Heart right ventricle (tissue), 16 donors: ENCODE measurements around the gene FLAD1. TPM values are rescaled to one million over a fixed set of nuclear protein-coding genes. Genes with fewer than 3 reads are reported as not detected.
A peak's percentile ranks its signal among the peaks of the same experiment; 100 is the strongest.

Experiments used
- ATAC-seq, 8 donors: fragments of 200-7000 bp; cut with Tn5 transposase; one replicate each; pipeline ENCODE4 v1.9.1; 2020; ENCODE audit warnings: mild to moderate bottlenecking in 8 of 8, moderate library complexity in 8 of 8, moderate number of reproducible peaks in 1 of 8
- DNase-seq, 2 donors: peaks; one replicate each; pipeline ENCODE4 v3.0.0-alpha.2; 2020
- H3K27ac ChIP-seq, 10 donors: fragments of 200-600 bp; sonication (generic) in 2 of 10; one replicate each; pipeline versions ENCODE4 v1.5.0 to v1.8.0; 2020 to 2022; ENCODE audit warnings: mild to moderate bottlenecking in 3 of 10
- H3K27me3 ChIP-seq, 7 donors: fragments of 200-600 bp; one replicate each; pipeline ENCODE4 v1.8.0; 2021 to 2022; ENCODE audit warnings: mild to moderate bottlenecking in 2 of 7
- H3K36me3 ChIP-seq, 9 donors: fragments of 200-600 bp; sonication (generic) in 1 of 9; one replicate each; pipeline versions ENCODE4 v1.5.0 to v1.8.0; 2020 to 2022; ENCODE audit warnings: mild to moderate bottlenecking in 2 of 9
- H3K4me1 ChIP-seq, 9 donors: fragments of 200-600 bp; sonication (generic) in 1 of 9; one replicate each; pipeline versions ENCODE4 v1.5.0 to v1.8.0; 2020 to 2022; ENCODE audit warnings: mild to moderate bottlenecking in 4 of 9
- H3K4me3 ChIP-seq, 10 donors: fragments of 200-600 bp; sonication (generic) in 2 of 10; one replicate each; pipeline versions ENCODE4 v1.5.0 to v1.8.0; 2020 to 2022; ENCODE audit warnings: mild to moderate bottlenecking in 7 of 10, moderate library complexity in 2 of 10
- H3K9me3 ChIP-seq, 11 donors: fragments of 200-600 bp in 10 of 11; sonication (generic) in 2 of 11; one replicate each; pipeline versions ENCODE4 v1.5.0 to v1.8.0; 2013 to 2022; ENCODE audit warnings: mild to moderate bottlenecking in 2 of 11, control low read depth in 1 of 11, moderate library complexity in 1 of 11
- CTCF ChIP-seq, 9 donors: fragments of 200-600 bp; sonication (generic) in 2 of 9; IDR thresholded peaks; one replicate each; pipeline versions ENCODE4 v1.5.0 to v1.8.0; 2021 to 2022; ENCODE audit warnings: antibody characterized with exemption in 9 of 9, mild to moderate bottlenecking in 5 of 9, moderate library complexity in 1 of 9
- WGBS, 2 donors: extraction: QIAGEN DNeasy Blood & Tissue Kit; methylation state at CpG; one replicate each; pipeline ENCODE4 v1.1.7; 2013; ENCODE audit warnings: inconsistent platforms in 1 of 2; 5-methylcytosine and 5-hydroxymethylcytosine counted together
- intact Hi-C, 10 donors: fragments of 100-400 bp; cut with DNase I; formaldehyde crosslinking; loops; one replicate each; pipeline versions ENCODE4 v1.11.1 to v1.14.2; 2022
- polyA plus RNA-seq, 2 donors: library from polyadenylated mRNA; stranded (reverse); fragments of 200-250 nt; gene quantifications; one replicate each; pipeline ENCODE4 v1.2.3, GENCODE V29; 2013
- total RNA-seq, 10 donors: library from RNA; stranded (reverse); fragmentation: NEBNext Ultra II Directional in 3 of 10; extraction: Animal tissue kit (Norgen Biotek cat#: 25700) in 3 of 10; gene quantifications; one replicate each; pipeline versions ENCODE4 v1.2.1 to v1.2.4, GENCODE V29; 2021 to 2023
- donor health status: Arrhythmogenic right ventricular cardiomyopathy.
- donor health status: ischemic (EF 13 %, LVEDD 7.1; RV severe dilation, severe dysfunction).
- donor health status: healthy with polysubstance abuse.
- donor health status: DM: no; HTN: yes; CAD: no.
- donor health status: DM: no; HTN: no; CAD: no.
- donor health status: ischemic (EF 25% LVEDD 6.9; RV normal size, moderate dysfunction).
- donor health status: ischemic (EF 25% LVEDD 5.7; RV mildly dilated, moderate dysfunction).
- donor health status: healthy.
- donor health status: DM: yes; HTN: yes; CAD: no.
- donor health status: Ischemic cardiomyopathy.
- donor health status: ischemic (EF 35%, LVEDD 5.7; RV mildly dilated, moderate dysfunction).
- donor health status: nonischemic (EF 11% LVEDD 7.7; RV severe dilation, severe dysfunction).
- donor health status: DM: yes; HTN: yes; CAD: no.
- donor health status: PGD.
- donor health status: ischemic (EF 29% LVEDD 5.4; RV normal size, mild dysfunction).
- donor health status: nonischemic (EF 23%, LVEDD 6.1; RV moderate dilation, normal function).

FLAD1 gene
- total and polyA plus RNA-seq, 12 donors: 20.1 to 41.6 (median 25.0) TPM

- intact Hi-C loops: loop anchor here in 7 of 10 donors (5.0 kb wide), 3 partner anchors 35 to 55 kb away; partner anchors contain the start of gene ZBTB7B (in 1 of the 7)
- ATAC-seq (peak in 6 of 8 donors; percentile 9 to 25 (median 23)), DNase-seq (no peak)
- Histone ChIP-seq H3K27me3 (no peaks in the 10 kb centered on the region), H3K36me3 (peaks cover 0 to 69% (median 50%) of the 10 kb centered on the region in 9 donors), H3K9me3 (no peaks in the 10 kb centered on the region), H3K4me1 (peaks cover 12 to 49% (median 32%) of the 10 kb centered on the region in 9 donors), H3K4me3 (peak overlapping the region; percentile 81 to 99 (median 90)), H3K27ac (peak overlapping the region; percentile 96 to 100 (median 99))
- 4 to 5% methylated on average over 25 of the region's 25 CpGs for WGBS, 2 donors
- no peak for TF ChIP-seq CTCF (IDR thresholded peaks at IDR 0.05)
These were observed 20.9 kb upstream of the FLAD1 start for GRCh38 chr1:154962156-154962749.

DNA sequence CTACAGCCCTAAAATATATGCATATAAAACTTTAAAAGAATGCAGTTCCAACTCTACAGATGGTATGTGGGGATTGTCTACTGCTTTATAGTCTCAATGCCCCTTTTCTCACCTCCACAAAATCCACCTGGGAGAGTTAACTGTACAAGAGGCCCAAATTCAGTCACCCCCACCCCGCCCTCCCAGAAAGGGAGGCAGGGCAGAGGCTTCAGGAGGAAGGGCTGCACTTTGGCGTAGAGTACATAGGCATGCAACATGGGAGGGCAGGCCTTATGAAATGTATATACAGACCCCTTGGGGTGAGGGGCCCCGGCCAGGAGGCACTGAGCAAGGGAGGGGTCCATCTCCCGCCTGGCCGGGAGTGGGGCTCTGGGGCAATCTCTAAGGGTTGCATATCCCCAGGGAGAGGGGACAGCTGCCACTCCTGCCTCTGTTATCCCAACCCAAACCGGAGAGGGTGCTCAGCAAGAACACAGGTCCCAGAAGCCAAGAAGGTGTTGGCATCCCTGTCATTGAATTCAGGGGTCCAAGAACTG is 20.3 kb upstream of the FLAD1 start:
- DNase-seq: no peak

DNA sequence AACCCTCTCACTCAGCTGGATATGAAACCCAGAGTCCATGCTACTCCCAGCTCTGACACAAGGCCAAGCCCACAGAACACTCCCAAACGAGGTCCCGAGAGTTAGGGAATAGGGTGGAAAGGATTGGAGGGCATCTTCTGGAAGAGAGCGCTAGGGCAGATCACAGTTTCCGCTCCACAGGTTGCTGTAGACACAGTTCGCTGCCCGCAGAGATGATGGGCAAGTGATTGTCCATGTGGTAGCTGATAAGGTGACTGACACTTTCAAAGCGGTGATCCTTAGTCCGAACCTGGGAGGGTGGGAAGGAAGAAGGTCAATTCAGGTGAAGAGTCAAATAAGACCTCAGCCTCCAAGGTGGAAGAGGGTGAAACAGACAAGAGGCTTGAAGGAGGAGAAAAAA is 19.5 kb upstream of the FLAD1 start:
- TF ChIP-seq CTCF (IDR thresholded peaks at IDR 0.05): no peak
- DNase-seq: no peak
- Histone ChIP-seq H3K27me3 (no peaks in the 10 kb centered on the region), H3K4me3 (no peak overlapping the region), H3K36me3 (peaks cover 0 to 74% (median 57%) of the 10 kb centered on the region in 9 donors), H3K9me3 (no peaks in the 10 kb centered on the region), H3K4me1 (peaks cover 12 to 56% (median 44%) of the 10 kb centered on the region in 9 donors), H3K27ac (no peak overlapping the region)
- ATAC-seq: no peak
- intact Hi-C loops: loop anchor here in 7 of 10 donors (5.0 kb wide), 3 partner anchors 34 to 54 kb away; partner anchors contain the start of gene ZBTB7B (in 1 of the 7)
- 82 to 83% methylated on average over 8 of the region's 8 CpGs for WGBS, 2 donors

More for the DNA sequence above, 20.3 kb upstream of the FLAD1 start:
- Histone ChIP-seq H3K4me3 (peak overlapping the region in 8 of 10 donors; percentile 81 to 99 (median 90)), H3K27me3 (no peaks in the 10 kb centered on the region), H3K9me3 (no peaks in the 10 kb centered on the region), H3K27ac (peak overlapping the region in 8 of 10 donors; percentile 96 to 100 (median 98)), H3K4me1 (peaks cover 12 to 51% (median 37%) of the 10 kb centered on the region in 9 donors), H3K36me3 (peaks cover 0 to 73% (median 56%) of the 10 kb centered on the region in 9 donors)
- intact Hi-C loops: loop anchor here in 7 of 10 donors (5.0 kb wide), 3 partner anchors 34 to 54 kb away; partner anchors contain the start of gene ZBTB7B (in 1 of the 7)
- ATAC-seq: no peak
- WGBS, 2 donors: 63 to 72% methylated on average over 6 of the region's 6 CpGs
- no peak for TF ChIP-seq CTCF (IDR thresholded peaks at IDR 0.05)

- H3K9me3 ChIP-seq: no peaks in the 10 kb centered on the region
- H3K36me3 ChIP-seq: peaks cover 0 to 74% (median 52%) of the 10 kb centered on the region in 9 donors
- no peak overlapping the region for H3K27ac ChIP-seq
- no peak overlapping the region for H3K4me3 ChIP-seq
- peaks cover 12 to 59% (median 51%) of the 10 kb centered on the region in 9 donors for H3K4me1 ChIP-seq
- no peak for TF ChIP-seq CTCF (IDR thresholded peaks at IDR 0.05)
- ATAC-seq (no peak), DNase-seq (no peak)
- intact Hi-C loops: loop anchor here in 7 of 10 donors (5.0 kb wide), 3 partner anchors 33 to 53 kb away; partner anchors contain the start of gene ZBTB7B (in 1 of the 7)
- H3K27me3 ChIP-seq: no peaks in the 10 kb centered on the region
- 91 to 96% methylated on average over 6 of the region's 6 CpGs for WGBS, 2 donors
These were observed 18.8 kb upstream of the FLAD1 start for GRCh38 chr1:154964359-154964758.
